Activated CD8-positive, alpha-beta memory T cell treated with anti-CD3 and anti-CD28 coated beads, Interleukin-2, amount 50 U/mL, for 4 hours (primary cell): Measurements from ENCODE around the gene CHKA.

Source experiments
- DNase-seq: peaks from one replicate; pipeline ENCODE4 v3.0.0-alpha.2; 2020

Gene CHKA

DNA sequence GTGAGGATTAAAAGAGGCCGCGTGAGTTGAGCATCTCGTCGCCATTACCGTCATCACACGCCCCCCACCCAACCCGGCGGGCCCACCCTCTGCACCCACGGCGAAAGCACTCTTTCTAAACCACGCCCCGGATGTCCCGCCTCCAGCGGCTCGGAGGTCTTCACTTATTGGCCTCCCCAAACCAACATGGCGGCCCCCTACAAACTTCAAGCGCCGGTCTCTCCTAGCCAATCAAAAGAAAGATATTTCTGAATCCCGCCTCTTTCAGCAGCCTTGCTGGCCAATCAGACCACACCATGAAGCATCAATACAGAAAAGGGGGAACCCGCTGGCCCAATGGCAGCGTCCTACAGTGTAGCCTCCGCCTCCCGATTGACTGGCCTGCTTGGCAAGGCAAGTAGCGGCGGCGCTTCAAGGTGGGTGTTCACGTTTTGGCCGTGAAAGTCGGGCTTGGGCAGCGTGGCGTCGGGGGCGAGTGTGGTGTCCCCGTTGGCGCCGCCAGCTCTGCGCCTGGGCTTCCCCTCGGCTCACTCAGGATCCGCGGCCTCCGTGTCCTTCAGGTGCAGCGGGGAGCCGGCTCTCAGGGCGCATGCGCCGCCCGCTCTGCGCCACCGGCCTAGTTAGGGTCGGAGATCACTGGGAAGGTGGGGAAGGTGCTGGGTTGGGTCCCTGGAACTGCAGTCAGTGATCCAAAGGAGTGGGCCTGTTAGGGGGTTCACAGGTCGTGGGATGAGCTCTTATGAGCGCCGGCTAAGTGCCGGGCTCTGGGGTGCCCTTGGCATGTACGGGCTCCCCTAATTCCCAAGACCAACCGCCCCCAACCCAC, 90.7 kb downstream of the CHKA start, which contains the start of gene NDUFS8:
Gene NDUFS8 (plus strand): TSS at position 364 of the 826 bp plus-strand sequence. CDS start 1,471 bp downstream, outside the sequence.
- DNase-seq = peak; percentile 98

DNA sequence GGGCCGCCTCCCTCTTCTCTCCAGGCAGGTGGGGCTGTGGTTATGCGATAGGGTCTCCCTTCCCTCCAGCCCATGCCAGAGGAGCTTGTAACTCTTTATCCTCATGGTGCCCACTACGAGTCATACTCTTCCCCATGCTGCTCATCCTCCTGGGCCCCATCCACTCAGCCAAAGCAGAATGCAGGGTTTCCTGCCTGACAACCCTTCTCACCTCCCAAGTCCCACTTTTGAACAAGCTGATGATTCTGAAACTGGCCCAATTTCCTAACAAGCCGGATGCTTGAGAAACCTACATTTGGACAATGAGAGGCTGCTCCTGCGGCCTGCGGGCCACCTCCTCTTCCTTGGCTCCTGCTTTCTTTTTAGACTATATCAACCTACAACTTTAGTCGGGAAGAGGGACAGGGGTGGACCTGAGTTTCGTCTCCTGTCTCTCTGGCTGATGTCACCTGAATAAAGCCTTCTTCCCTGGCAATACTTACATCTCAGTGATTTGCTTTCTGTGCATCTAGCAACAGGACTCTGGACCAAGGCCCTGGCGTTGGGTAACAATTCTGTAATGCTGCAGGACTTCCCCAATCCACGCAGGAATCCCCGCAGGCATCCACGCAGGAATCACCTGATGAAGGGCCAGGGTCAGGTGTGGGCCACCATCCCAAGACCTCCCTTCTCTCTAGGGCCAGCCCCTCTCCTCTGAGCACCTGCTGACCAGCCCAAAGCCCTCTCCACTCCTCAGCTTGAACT, 92.2 kb downstream of the CHKA start:
- DNase-seq = no peak

DNA sequence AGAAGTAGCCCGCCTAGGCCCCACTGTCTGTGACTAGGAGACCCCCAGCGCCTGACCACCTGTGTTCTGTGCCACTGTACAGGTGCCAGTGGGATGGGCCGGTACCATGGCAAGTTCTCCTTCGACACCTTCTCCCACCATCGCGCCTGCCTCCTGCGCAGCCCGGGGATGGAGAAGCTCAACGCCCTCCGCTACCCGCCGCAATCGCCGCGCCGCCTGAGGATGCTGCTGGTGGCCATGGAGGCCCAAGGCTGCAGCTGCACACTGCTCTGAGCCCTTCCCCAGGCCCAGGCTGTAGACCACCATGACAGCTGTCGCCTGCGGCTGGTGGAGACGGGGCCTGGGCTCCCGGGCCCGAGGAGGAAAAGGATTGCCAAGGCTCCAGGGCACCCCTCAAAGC, 93.5 kb downstream of the CHKA start:
- no peak for DNase-seq

DNA sequence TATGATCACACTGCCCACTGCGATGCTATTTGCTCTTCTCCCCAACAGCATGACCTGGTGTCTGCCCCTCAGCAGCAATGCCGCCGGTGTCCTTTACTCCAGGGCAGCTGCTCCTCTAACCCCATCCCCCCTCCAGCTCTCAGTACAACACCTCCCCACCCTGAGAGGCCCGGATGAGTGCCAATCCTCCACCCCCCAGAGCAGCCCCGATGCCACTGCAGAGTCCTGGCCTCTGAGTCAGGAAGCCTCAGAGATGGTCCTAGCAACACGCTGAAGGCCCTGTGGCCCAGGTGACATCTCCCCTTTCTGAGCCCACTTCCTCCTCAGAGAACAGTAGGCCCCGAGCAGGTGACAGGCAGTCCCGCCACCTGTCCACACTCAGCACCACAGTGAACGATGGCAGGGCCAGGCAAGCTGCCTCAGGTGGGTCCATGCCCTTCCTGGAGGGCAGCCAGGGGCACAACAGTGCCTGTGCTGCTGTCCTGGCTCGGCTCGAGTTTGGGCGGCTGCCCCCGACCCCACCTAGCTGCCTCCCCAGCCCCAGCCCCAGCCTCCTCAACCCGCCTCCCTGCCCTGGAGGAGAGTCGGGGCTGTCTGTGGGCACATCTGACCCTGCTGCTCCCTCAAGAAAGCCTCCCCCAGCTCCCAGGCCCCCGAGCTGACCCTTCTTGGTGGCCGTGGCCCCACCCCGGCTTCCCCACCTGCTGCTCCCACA, 94.6 kb downstream of the CHKA start:
- DNase-seq = no peak

DNA sequence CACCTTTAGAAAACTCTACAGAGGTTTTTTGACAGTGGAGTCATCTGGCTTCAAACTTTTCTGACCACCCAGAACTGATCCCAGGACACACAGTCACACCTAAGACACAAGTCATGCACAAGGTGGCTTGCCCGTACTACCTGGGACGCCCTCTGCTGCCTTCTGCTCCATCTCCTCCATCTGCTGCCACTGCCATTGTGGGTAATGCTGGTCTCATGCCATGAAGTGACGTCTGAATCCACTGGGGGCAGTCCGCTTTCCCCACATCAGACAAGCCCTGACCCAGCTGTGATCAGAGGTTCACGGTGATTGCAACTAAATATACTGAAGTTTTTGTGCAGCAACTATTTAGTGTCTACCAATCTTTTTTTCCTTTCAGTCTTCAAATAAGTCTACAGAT, 96.1 kb downstream of the CHKA start:
- DNase-seq = no peak

DNA sequence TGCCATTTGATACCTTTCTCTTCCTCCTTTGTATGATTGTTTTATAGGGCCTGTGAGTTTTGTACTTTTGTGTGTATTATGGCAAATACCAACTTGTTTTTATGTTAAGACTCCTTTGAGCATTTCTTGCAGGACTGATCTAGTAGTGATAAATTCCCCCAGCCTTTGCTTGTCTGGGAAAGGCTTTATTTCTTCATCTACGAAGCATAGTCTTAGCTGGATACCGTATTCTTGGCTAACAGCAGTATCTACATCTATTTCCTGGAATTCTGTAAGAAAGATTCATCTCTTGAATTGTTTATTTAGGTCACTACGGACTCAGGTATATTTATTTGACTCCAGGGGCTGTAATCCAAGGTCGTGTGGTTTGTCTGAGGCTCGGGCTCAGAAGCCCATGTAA, 96.7 kb downstream of the CHKA start:
- DNase-seq = no peak

DNA sequence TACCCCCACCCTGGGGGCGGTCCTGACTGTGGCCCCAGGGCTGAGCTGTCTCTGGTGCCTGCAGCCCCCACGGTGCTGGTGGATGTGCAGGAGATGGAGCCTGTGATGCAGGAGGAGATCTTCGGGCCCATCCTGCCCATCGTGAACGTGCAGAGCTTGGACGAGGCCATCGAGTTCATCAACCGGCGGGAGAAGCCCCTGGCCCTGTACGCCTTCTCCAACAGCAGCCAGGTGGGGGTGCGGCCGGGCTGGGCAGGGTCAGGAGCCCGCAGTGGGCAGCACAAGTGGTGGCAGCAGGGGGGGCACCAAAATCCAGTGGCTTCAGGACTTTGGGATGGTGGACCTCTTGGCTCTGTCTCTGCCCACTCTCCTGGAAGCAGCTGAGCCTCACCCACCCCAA, 98.7 kb downstream of the CHKA start:
- no peak for DNase-seq

DNA sequence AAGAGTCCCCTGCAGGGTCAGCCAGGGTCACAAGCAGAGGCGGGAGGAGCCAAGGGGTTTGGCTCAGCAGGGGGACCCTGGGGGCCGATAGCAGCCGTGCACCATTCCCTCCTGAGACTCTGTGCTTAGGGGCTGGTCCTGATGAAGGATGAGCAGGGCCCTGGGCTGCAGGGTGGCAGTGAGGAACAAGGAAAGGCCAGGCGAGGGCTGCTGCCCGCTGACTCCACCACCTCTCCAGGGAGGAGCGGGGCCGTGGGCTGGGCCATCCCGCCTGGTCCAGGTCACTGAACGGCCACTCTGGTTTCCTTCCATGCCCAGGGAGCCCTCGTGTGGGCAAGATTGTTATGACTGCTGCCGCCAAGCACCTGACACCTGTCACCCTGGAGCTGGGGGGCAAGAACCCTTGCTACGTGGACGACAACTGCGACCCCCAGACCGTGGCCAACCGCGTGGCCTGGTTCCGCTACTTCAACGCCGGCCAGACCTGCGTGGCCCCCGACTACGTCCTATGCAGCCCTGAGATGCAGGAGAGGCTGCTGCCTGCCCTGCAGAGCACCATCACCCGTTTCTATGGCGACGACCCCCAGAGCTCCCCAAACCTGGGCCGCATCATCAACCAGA, 99.9 kb downstream of the CHKA start:
- DNase-seq = no peak

DNA sequence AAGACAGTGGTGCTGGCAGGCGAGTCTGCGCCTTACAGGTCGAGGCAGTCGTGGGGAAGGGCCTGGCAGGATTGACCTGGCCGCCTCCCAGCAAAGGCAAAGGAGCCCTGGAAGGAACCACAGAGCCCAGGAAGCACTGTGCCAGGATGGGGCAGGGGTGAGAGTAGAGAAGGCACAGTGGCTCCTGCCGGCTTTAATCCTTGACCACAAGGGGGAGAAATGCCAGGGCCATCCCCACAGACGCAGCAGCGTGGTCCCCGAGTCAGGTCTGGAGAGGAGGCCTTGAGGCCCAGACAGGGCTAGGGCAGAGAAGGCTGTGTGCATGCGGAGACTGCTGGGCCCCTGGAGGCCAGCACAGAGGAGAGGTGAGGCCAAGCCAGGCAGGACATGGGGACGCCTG, 100.6 kb downstream of the CHKA start:
- DNase-seq = no peak

DNA sequence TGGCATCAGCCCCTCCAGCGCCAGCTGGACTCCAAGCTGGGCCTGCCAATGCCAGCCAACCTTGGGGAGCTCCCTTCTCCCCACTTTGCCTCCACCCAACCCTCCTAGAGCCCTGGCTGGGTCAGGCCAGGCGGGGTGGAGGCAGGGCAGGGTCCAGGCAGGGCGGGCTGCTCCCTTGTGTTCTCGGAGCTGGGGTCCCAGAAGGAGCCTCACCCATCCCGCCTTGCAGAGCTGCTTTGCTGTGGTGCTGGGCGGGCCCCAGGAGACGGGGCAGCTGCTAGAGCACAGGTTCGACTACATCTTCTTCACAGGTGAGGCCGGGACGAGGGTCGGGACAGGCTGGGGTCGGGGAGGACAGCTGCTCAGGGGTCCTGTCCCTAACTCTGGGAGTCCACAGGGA, 101.7 kb downstream of the CHKA start:
- DNase-seq = no peak

DNA sequence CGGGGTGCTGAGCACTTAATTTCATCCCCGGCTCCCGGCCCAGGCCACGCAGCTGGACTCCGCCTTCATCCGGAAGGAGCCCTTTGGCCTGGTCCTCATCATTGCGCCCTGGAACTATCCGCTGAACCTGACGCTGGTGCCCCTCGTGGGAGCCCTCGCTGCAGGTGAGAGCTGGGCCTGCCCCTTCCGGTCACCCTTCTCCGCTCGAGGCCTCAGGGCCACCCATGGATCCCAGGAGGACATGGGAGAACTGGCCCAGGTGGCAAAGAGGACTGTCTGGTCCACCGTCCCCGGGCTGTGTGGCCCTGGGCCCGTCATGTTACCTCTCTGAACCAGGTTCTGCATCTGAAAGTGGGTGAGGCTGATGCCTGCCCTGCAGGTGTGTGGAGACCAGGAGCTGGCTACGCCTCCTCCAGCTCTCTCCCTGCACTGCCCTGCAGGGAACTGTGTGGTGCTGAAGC, 102.4 kb downstream of the CHKA start:
- DNase-seq = no peak

DNA sequence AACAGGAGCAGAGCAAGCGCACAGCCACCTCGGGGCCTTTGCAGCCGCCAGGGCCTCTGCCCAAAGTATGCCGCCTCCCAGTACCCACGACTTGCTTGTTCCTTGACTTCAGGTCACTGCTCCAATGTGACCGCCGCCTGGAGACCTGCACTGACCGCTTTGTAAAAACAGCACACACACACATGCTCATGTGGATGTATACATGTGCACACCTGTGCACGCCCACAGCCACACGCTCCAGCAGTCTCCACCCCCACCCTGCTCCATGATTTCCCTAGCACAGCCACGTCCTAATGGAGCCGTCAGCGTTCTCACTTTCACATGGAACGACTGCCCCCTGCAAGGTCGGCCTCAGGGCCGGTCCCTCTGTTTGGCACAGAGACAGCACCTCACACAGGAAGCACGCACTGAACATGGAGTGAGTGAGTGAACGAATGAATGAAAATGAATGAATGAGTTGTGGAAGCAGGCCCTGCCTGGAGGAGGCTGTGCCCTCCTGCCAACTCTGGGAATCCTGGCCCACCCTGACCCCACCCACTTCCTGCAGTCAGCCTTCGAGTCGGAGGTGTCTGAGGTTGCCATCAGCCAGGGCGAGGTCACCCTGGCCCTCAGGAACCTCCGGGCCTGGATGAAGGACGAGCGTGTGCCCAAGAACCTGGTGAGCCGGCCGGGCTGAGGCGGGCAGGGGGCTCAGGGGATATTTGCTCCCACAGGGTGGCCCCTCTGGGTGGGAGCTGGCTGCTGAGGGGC, 103.0 kb downstream of the CHKA start:
- no peak for DNase-seq

DNA sequence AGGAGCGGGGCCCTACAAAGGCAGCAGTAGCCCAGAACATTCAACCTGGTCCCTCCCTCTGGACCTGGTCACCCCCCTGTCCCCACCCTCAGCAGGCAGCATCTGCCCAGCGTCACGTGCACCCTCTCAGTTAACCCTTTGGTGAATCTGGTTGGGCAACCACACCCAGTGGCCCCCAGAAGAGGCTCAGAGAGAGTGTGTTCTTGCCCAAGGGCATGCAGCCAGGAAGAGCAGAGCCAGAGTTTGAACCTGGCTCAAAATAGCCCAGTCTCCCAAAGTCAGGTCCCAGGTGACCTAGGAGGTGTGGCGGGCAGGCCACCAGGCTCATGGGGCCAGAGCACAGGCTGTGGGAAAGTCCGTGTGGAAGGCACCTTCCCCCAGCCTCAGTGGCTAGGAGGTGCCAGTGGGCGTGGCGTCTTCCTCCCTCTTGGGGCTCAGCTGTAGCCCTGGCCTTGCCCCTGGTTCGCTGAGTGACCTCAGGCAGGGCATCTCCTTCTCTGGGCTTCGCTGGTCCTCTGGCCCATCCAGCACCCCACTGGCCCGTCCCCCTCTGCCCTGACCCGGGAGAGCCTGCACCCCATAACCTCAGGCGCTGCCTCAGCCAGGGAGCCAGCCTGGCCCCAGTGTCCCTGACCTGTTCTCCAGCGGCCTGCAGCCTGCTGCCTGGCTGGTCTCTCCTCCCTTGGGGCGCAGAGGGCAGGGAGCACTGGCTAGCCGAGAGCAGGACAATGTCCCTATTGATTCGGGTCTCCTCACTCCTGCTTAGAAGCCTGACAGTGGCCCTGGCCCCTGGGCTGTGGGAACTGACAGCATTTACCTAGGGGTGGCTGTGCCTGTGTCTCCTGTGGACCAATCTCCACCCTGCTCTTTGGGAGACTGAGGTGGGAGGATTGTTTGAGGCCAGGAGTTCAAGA, 104.0 kb downstream of the CHKA start:
- no peak for DNase-seq

DNA sequence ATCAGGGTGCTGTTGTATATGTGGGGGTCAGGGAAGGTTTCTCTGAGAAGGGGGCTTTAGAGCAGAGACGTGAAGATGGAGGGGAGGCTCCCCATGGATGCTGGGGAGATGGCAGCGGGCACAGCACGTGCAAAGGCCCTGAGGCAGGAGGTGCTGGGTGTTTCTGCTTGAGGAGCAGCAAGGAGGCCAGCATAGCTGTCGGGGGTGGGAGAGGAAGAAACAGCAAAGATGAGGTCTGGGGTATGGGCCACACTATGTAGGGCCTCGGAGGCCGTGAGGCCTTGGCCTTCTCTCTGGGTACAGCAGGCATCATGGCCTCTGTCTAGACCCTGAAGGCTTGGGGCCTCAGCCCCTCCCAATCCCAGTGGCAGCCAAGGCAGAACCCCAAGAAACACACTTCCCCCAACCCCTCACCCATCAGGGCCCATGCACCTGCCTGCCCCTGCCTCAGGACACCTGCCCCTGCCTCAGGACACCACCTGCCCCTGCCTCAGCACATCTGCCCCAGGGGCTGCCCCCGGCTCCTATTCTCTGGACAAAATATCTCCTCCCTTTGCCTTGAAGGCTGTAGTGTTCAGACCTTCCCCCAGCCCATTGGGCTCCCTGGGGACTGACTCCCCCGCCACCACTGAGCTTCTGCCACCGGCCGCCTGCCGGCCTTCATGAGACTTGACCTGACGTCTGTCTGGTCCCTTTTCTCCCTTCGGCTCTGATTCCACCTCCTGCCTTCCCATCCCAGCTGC, 104.9 kb downstream of the CHKA start:
- DNase-seq = no peak

DNA sequence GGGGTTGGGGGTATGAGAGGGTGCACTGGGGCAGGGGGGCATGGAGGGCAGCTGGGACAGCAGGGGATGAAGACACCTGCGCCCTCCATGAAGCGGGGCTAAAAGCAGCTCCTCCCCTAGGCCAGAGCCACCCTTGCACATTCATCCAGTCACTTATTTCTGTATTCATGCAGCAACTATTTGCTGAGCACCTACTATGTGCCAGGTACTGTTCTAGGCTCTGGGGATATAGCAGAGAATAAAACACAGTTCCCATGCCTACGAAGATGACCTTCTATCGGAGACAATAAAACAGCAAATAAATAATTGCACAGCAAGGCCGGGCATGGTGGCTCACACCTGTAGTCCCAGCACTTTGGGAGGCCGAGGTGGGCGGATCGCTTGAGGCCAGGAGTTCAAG, 105.7 kb downstream of the CHKA start:
- DNase-seq = no peak

DNA sequence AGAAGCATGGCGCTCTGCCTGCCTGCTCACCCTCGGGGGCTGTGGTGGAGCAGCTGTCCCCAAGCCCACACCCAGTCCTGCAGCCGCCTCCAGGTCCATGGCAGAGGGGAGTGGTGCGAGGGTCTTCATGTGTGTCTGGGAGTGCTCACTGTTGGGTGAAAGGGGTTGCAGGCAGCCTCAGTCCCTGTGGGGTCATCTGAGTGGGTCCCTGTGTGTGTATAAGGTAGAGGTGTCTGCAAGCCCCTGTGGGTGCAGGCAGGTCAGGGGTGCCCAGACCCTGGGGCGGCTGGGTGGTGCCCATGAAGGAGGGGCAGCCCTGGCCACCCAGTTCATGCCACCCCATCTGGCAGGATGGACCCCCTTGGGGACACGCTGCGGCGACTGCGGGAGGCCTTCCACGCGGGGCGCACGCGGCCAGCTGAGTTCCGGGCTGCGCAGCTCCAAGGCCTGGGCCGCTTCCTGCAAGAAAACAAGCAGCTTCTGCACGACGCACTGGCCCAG, 106.2 kb downstream of the CHKA start:
- DNase-seq = no peak

DNA sequence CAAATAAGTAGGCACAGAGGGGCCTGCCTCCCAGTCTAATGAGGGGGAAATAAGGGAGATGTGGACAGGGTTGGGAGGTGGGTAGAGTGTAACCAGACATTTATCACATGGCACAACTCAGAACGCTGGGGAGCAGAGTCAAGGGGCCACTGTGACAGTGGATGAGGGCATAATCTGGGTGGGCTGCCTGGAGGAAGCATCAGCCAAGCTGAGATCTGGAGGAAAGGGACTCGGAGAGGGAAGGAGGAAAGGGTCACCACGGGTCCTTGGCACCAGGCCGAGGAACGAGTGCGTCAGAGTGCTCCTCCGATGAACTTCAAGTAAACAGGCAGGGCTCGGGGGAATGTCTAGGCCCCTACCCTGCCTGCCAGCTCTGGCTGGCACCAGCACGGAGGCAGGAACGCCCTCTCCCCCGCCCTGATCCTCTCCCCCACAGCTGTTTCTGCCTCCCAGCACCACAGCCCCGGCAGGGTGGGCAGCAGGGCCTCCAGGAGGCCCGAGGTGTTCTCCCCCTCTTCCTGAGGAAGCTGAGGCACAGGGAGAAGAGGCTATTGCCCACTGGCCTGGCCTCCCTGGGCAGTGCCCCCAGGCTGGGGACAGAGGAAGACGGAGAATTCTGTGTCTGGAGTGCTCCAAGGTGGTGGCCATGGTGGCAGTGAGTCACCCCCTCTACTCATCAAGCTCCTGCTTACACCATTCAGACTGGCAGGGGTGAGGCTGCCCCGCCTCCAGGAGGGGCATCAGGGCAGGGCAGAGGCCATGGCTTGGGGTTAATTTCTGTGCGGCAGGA, 106.8 kb downstream of the CHKA start:
- no peak for DNase-seq

DNA sequence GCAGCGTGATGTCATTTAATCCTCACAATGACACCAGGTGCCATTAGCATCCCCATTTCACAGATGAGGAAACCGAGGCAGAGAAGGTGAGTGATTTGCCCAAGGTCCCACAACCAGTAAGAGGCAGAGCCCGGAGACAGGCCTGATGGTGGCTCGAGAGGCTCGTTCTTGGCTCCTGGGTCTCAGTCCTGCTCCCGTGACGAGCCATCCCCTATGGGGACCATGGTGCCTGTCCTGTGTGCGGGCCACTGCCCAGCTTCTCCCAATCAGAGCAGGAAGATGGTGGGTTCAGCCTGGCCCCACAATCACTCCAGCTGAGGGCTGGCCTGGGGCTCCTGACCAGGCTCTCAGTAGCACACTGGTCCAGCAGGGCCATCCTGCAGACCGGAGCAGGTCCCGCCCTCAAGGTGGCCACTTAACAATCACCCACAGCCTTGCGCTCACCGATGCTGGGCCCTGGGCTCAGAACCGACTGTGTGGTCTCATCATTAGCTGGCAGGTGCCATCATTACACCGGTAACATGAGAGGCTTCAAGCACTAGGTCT, 107.5 kb downstream of the CHKA start:
- DNase-seq = no peak
